Measurements from ENCODE around the gene SIGLEC15.

Gene SIGLEC15

DNA sequence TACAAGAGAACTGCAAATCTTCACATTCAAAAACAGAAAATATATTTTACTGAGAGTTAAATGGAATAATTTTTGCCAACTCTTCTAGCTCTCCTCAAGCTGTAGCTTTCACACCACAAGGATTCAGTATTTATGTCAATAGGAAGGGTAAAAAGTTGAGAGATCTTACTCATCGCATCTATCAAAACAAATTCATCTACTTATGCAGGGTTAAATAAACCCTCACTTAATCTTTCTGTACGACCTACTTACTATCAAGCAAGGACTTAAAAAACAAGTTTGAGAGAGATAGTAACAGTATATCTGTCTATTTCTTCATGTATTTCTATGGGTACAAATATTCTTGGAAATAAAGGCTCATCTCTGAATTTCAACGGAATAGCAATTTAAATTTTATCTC is 35.5 kb downstream of the SIGLEC15 start:
- Histone ChIP-seq H3K4me1 (ENCODE audit: insufficient read depth, low read length) (no peaks in the 10 kb centered on the region), H3K27ac (ENCODE audit: low read length) (no peak overlapping the region), H2AFZ (ENCODE audit: low read depth, low read length) (no peak overlapping the region), H3K9me3 (ENCODE audit: insufficient read depth, low read length, severe bottlenecking) (no peaks in the 10 kb centered on the region), H3K79me2 (ENCODE audit: insufficient read depth, low read length) (no peaks in the 10 kb centered on the region), H3K27me3 (ENCODE audit: insufficient read depth, low read length, poor library complexity) (no peaks in the 10 kb centered on the region), H3K4me3 (ENCODE audit: low read depth in 1 of 2, low read length in 2 of 2) (no peak overlapping the region), H4K20me1 (ENCODE audit: insufficient read depth, low read length) (no peaks in the 10 kb centered on the region), H3K4me2 (ENCODE audit: insufficient read depth, low read length) (no peak overlapping the region), H3K9ac (ENCODE audit: low read depth, low read length) (no peak overlapping the region), H3K36me3 (ENCODE audit: insufficient read depth, low read length) (peaks cover 84% of the 10 kb centered on the region)
- no peak for TF ChIP-seq CTCF (IDR thresholded peaks at IDR 0.05; ENCODE audit: borderline replicate concordance, extremely low read depth, low read length, poor library complexity, severe bottlenecking)
- DNase-seq = no peak
- no peak for ATAC-seq (ENCODE audit: insufficient read depth, low read depth)

DNA sequence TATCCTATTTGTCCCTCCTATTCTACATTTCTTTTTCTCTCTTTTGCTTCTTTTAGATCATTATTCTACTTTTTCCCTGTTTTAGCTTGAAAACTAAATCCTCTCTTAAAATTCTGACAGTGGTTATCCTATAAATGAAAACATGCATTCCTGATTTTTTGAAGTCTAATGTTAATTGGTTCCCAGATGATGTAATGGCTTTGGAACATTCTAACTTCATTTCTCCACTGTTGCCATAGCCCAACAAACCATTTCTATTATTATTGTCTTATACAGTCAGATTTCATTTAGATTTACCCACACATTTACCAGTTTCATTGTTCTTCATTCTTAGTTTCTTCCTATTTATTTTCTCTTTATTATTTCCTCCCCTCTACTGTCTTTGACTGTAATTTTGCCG is 36.5 kb downstream of the SIGLEC15 start:
- TF ChIP-seq CTCF (IDR thresholded peaks at IDR 0.05; ENCODE audit: borderline replicate concordance, extremely low read depth, low read length, poor library complexity, severe bottlenecking) = no peak
- TF ChIP-seq EZH2 (IDR thresholded peaks at IDR 0.05; ENCODE audit: borderline replicate concordance, low read depth, low read length, severe bottlenecking) = no peak
- no peaks in the 10 kb centered on the region for H4K20me1 ChIP-seq (ENCODE audit: insufficient read depth, low read length)
- no peak overlapping the region for H3K4me3 ChIP-seq (ENCODE audit: low read depth in 1 of 2, low read length in 2 of 2)
- H3K9me3 ChIP-seq (ENCODE audit: insufficient read depth, low read length, severe bottlenecking) = no peaks in the 10 kb centered on the region
- no peak overlapping the region for H3K27ac ChIP-seq (ENCODE audit: low read length)
- DNase-seq (no peak), ATAC-seq (ENCODE audit: insufficient read depth, low read depth) (no peak)
- H3K4me1 ChIP-seq (ENCODE audit: insufficient read depth, low read length) = no peaks in the 10 kb centered on the region
- H3K9ac ChIP-seq (ENCODE audit: low read depth, low read length) = no peak overlapping the region
- H3K4me2 ChIP-seq (ENCODE audit: insufficient read depth, low read length) = no peak overlapping the region
- no peaks in the 10 kb centered on the region for H3K27me3 ChIP-seq (ENCODE audit: insufficient read depth, low read length, poor library complexity)
- H3K79me2 ChIP-seq (ENCODE audit: insufficient read depth, low read length) = no peaks in the 10 kb centered on the region
- H2AFZ ChIP-seq (ENCODE audit: low read depth, low read length) = no peak overlapping the region
- peaks cover 84% of the 10 kb centered on the region for H3K36me3 ChIP-seq (ENCODE audit: insufficient read depth, low read length)

DNA sequence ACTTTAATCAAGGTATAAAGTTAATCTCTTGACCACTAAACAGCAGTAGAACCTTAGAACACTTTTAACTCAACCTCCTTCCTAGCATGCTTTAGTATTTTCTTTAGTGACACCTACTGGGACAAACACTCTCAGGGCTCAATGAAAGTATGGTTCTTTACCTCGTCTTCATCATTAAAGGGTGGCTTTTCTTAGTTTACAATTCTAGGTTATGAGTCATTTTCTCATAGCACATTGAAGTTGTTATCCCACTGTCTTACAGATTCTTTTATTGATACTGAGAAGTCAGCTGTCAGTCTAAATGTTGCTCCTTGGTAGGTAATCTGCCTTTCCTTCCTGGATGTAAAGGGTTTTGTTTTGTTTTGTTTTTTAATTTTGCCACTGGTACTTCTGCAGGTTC is 38.0 kb downstream of the SIGLEC15 start:
- no peak overlapping the region for H3K4me2 ChIP-seq (ENCODE audit: insufficient read depth, low read length)
- no peaks in the 10 kb centered on the region for H3K4me1 ChIP-seq (ENCODE audit: insufficient read depth, low read length)
- H3K27ac ChIP-seq (ENCODE audit: low read length) = no peak overlapping the region
- H3K4me3 ChIP-seq (ENCODE audit: low read depth in 1 of 2, low read length in 2 of 2) = no peak overlapping the region
- ATAC-seq (ENCODE audit: insufficient read depth, low read depth) (no peak), DNase-seq (no peak)
- H2AFZ ChIP-seq (ENCODE audit: low read depth, low read length) = no peak overlapping the region
- no peaks in the 10 kb centered on the region for H4K20me1 ChIP-seq (ENCODE audit: insufficient read depth, low read length)
- TF ChIP-seq CTCF (IDR thresholded peaks at IDR 0.05; ENCODE audit: borderline replicate concordance, extremely low read depth, low read length, poor library complexity, severe bottlenecking) (no peak), EZH2 (IDR thresholded peaks at IDR 0.05; ENCODE audit: borderline replicate concordance, low read depth, low read length, severe bottlenecking) (no peak)
- peaks cover 83% of the 10 kb centered on the region for H3K36me3 ChIP-seq (ENCODE audit: insufficient read depth, low read length)
- H3K79me2 ChIP-seq (ENCODE audit: insufficient read depth, low read length) = no peaks in the 10 kb centered on the region
- no peaks in the 10 kb centered on the region for H3K9me3 ChIP-seq (ENCODE audit: insufficient read depth, low read length, severe bottlenecking)
- no peaks in the 10 kb centered on the region for H3K27me3 ChIP-seq (ENCODE audit: insufficient read depth, low read length, poor library complexity)
- H3K9ac ChIP-seq (ENCODE audit: low read depth, low read length) = no peak overlapping the region

DNA sequence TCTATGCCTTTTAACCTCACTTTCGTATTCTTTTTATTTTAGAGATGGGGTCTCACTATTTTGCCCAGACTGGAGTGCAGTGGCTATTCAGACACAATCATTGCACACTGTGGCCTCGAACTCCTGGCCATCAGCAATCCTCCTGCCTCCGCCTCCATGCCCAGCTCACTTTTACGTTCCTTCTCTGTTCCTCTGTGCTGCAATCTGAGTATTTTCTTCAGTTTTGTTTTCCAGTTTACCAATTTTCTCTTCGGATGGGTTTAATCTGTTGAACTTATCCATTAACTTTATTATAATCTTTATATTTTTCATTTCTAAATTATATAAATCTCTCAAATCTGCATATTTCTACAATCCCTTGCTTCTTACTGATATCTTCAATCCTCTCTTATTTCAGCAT is 38.6 kb downstream of the SIGLEC15 start:
- Histone ChIP-seq H3K79me2 (ENCODE audit: insufficient read depth, low read length) (no peaks in the 10 kb centered on the region), H2AFZ (ENCODE audit: low read depth, low read length) (no peak overlapping the region), H3K4me3 (ENCODE audit: low read depth in 1 of 2, low read length in 2 of 2) (no peak overlapping the region), H3K36me3 (ENCODE audit: insufficient read depth, low read length) (peaks cover 77% of the 10 kb centered on the region), H3K27me3 (ENCODE audit: insufficient read depth, low read length, poor library complexity) (no peaks in the 10 kb centered on the region), H3K4me1 (ENCODE audit: insufficient read depth, low read length) (no peaks in the 10 kb centered on the region), H3K27ac (ENCODE audit: low read length) (no peak overlapping the region), H3K9me3 (ENCODE audit: insufficient read depth, low read length, severe bottlenecking) (no peaks in the 10 kb centered on the region), H4K20me1 (ENCODE audit: insufficient read depth, low read length) (no peaks in the 10 kb centered on the region), H3K9ac (ENCODE audit: low read depth, low read length) (no peak overlapping the region), H3K4me2 (ENCODE audit: insufficient read depth, low read length) (no peak overlapping the region)
- DNase-seq (no peak), ATAC-seq (ENCODE audit: insufficient read depth, low read depth) (no peak)
- TF ChIP-seq CTCF (IDR thresholded peaks at IDR 0.05; ENCODE audit: borderline replicate concordance, extremely low read depth, low read length, poor library complexity, severe bottlenecking) (no peak), EZH2 (IDR thresholded peaks at IDR 0.05; ENCODE audit: borderline replicate concordance, low read depth, low read length, severe bottlenecking) (no peak)
